Vagina (tissue), 2 donors: Measurements from ENCODE around the gene OGG1.

Experiments used
- CTCF ChIP-seq, 3 experiments: fragments of 450-650 bp in 2 of 3; fragments of 200-600 bp in 1 of 3; sonication (generic) in 1 of 3; IDR thresholded peaks; one replicate each; pipeline ENCODE4 v1.5.1; 2017 to 2019; ENCODE audit warnings: antibody characterized with exemption in 3 of 3, mild to moderate bottlenecking in 2 of 3, moderate library complexity in 2 of 3
- POLR2A ChIP-seq, 2 donors: fragments of 450-650 bp; IDR thresholded peaks; one replicate each; pipeline ENCODE4 v1.6.1; 2017; ENCODE audit warnings: antibody characterized with exemption in 2 of 2, mild to moderate bottlenecking in 2 of 2, moderate library complexity in 2 of 2
- POLR2AphosphoS5 ChIP-seq, 2 donors: sonication (generic); formaldehyde crosslinking; IDR thresholded peaks; one replicate each; pipeline ENCODE4 v1.9.0; 2017; ENCODE audit warnings: antibody characterized with exemption in 2 of 2, mild to moderate bottlenecking in 2 of 2, low read depth in 1 of 2; ENCODE audit not compliant: insufficient read depth in 1 of 2

- TF ChIP-seq CTCF (IDR thresholded peaks at IDR 0.05) (no peak), POLR2AphosphoS5 (IDR thresholded peaks at IDR 0.05; ENCODE audit: insufficient read depth in 1 of 2, low read depth in 1 of 2) (no peak), POLR2A (IDR thresholded peaks at IDR 0.05) (no peak)
Observed at GRCh38 chr3:9730657-9731205, 19.0 kb upstream of the OGG1 start.
